Common myeloid progenitor, CD34-positive (primary cell): Measurements from ENCODE around the gene KRTAP10-6.
"Not testable (repeated sequence)": the region's sequence is repeated elsewhere in the genome, so short reads cannot be mapped to it uniquely, and the experiment has no call there.

Experiments
- CTCF ChIA-PET: fragments of 350-600 bp; sonication (Branson Sonifier 250); formaldehyde crosslinking; loops from one replicate; lab custom pipeline; 2021; ENCODE audit warnings: antibody characterized with exemption; lab: Charles Lee
- POLR2A ChIA-PET: fragments of 350-600 bp; sonication (Branson Sonifier 250); formaldehyde crosslinking; loops from one replicate; lab custom pipeline; 2021; ENCODE audit warnings: antibody characterized with exemption; lab: Charles Lee
- DNase-seq, 3 donors: peaks; one replicate each; pipeline versions ENCODE4 v3.0.0 to v3.0.0-alpha.2; 2013
- H3K27ac ChIP-seq, 2 experiments: 1 replicate in 1 of 2; 2 replicates in 1 of 2; pipeline ENCODE4 v1.7.0; 2013; ENCODE audit warnings: inconsistent platforms in 2 of 2, low read length in 2 of 2, mild to moderate bottlenecking in 2 of 2, low read depth in 1 of 2, moderate library complexity in 1 of 2; ENCODE audit not compliant: severe bottlenecking in 2 of 2, insufficient read depth in 1 of 2, poor library complexity in 1 of 2
- H3K27me3 ChIP-seq, 5 experiments: replicated peaks in 2 of 5; 1 replicate in 3 of 5; 2 replicates in 2 of 5; pipeline versions ENCODE4 v1.6.1 to v1.7.0; 2013; ENCODE audit warnings: low read length in 4 of 5, mild to moderate bottlenecking in 2 of 5, moderate library complexity in 2 of 5, inconsistent platforms in 1 of 5; ENCODE audit not compliant: insufficient read depth in 5 of 5, control insufficient read depth in 4 of 5
- H3K36me3 ChIP-seq, 4 experiments: 1 replicate in 2 of 4; 2 replicates in 2 of 4; pipeline versions ENCODE4 v1.6.1 to v1.7.0; 2013; ENCODE audit warnings: low read length in 3 of 4, control low read depth in 1 of 4, mild to moderate bottlenecking in 1 of 4; ENCODE audit not compliant: control insufficient read depth in 4 of 4, insufficient read depth in 4 of 4
- H3K4me1 ChIP-seq, 4 experiments: 1 replicate in 3 of 4; 2 replicates in 1 of 4; pipeline versions ENCODE4 v1.6.1 to v1.7.1; 2013; ENCODE audit warnings: low read length in 3 of 4, mild to moderate bottlenecking in 3 of 4, control low read depth in 1 of 4, inconsistent platforms in 1 of 4, moderate library complexity in 1 of 4; ENCODE audit not compliant: control insufficient read depth in 4 of 4, insufficient read depth in 4 of 4; ENCODE audit errors: control extremely low read depth in 1 of 4
- H3K4me3 ChIP-seq, 7 experiments: 1 replicate in 4 of 7; 2 replicates in 3 of 7; pipeline versions ENCODE4 v1.5.1 to v1.7.0; 2013; ENCODE audit warnings: mild to moderate bottlenecking in 7 of 7, low read length in 6 of 7, moderate library complexity in 6 of 7, inconsistent platforms in 2 of 7, low read depth in 2 of 7, control low read depth in 1 of 7; ENCODE audit not compliant: insufficient read depth in 4 of 7, control insufficient read depth in 1 of 7; ENCODE audit errors: extremely low read depth in 1 of 7
- H3K9me3 ChIP-seq, 5 experiments: 1 replicate in 4 of 5; 2 replicates in 1 of 5; pipeline versions ENCODE4 v1.6.1 to v1.7.1; 2013; ENCODE audit warnings: low read length in 4 of 5, mild to moderate bottlenecking in 2 of 5, inconsistent platforms in 1 of 5, low read depth in 1 of 5, moderate library complexity in 1 of 5; ENCODE audit not compliant: control insufficient read depth in 4 of 5, insufficient read depth in 2 of 5; ENCODE audit errors: control extremely low read depth in 1 of 5
- WGBS: methylation state at CpG from one replicate; pipeline ENCODE4 v1.1.5; 2013; ENCODE audit not compliant: insufficient coverage; 5-methylcytosine and 5-hydroxymethylcytosine counted together

The KRTAP10-6 gene

DNA sequence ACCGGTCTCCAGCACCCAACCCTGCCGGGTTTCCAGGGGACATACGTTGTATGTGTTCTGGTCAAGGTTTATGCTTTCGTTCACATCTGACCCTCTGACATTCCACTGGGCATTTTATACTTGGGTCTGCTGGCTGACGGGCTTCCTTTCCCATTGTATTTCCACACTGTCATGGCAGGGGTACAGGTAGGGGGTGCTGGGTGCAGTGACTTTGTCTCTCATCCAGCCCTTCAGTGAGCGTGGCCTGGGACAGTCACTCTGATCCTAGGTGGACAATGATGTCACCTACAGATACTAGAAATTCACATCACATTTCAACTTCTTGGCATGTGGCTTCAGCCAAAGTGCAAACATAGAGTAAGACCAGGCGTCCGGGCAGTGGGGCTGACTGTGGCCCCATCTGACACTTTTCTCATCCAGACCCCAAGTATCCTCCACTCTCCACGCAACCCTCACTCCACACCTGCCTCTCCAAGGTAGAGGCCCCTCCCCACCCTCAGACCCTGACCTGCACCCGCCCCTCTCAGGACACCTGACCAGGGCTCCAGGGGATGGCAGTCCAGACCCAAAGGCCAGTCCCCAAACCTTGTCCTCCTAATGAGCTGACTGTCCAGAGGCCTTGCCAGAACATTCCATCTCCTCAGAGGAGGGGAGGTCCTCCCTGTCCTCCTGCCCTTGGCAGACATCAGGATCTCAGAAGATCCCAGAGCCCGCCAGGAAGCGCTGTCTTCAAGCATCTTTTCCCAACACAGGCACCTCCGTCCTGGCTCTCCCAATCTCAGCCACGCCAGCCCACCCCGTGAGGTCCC, 44.1 kb upstream of the KRTAP10-6 start:
- peaks cover 4 to 27% (median 14%) of the 10 kb centered on the region in 5 experiments for H3K9me3 ChIP-seq
- POLR2A ChIA-PET = no interaction called here
- DNase-seq = no peak
- H3K27me3 ChIP-seq = peaks cover 0 to 6% (median 2%) of the 10 kb centered on the region in 5 experiments
- no peak overlapping the region for H3K4me3 ChIP-seq
- H3K36me3 ChIP-seq = no peaks in the 10 kb centered on the region
- no peaks in the 10 kb centered on the region for H3K4me1 ChIP-seq
- CTCF ChIA-PET = no interaction called here
- 94% methylated on average over 15 of the region's 15 CpGs for WGBS
- H3K27ac ChIP-seq = no peak overlapping the region

DNA sequence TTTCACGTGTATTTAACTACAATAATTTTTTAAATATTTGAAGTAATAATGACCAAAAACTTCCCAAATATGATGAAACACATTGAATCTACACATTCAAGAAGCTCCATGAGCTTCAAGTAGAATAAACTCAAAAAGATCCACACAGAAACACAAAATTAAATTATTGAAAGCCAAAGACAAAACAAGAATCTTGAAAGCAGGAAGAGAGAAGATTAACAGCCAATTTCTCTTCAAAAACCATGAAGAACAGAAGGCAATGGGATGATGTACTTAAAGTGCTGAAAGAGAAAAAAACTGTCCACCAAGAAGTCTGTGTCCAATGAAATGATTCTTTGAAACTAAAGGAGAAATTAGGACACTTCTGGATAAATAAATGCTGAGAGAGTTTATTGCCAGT, 39.8 kb upstream of the KRTAP10-6 start:
- POLR2A ChIA-PET = no interaction called here
- WGBS = no CpG with 5 or more reads among the region's 1 CpG
- no peak for DNase-seq
- peaks cover 0 to 6% (median 0%) of the 10 kb centered on the region in 5 experiments for H3K27me3 ChIP-seq
- no peak overlapping the region for H3K27ac ChIP-seq
- no peak overlapping the region for H3K4me3 ChIP-seq
- H3K9me3 ChIP-seq = peaks cover 4 to 27% (median 14%) of the 10 kb centered on the region in 5 experiments
- CTCF ChIA-PET = no interaction called here
- no peaks in the 10 kb centered on the region for H3K4me1 ChIP-seq
- no peaks in the 10 kb centered on the region for H3K36me3 ChIP-seq

DNA sequence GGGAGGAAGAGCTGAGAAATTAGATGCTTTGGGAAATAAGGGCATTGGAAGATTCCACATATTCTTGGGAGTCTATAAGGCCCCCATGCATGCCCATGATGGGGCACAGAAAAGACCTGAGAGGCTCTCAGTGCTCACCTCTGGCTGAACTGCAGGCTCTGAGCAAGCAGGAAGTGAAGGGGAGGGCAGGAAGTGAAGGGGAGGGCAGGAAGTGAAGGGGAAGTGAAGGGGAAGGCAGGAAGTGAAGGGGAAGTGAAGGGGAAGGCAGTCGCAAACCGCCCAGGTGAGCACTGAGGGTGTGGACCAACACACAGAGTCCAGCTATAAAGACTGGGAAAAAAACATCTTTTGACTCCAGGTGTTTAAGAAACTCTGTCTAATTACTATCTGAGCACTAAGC, 38.1 kb upstream of the KRTAP10-6 start:
- peaks cover 3 to 29% (median 19%) of the 10 kb centered on the region in 5 experiments for H3K9me3 ChIP-seq
- POLR2A ChIA-PET = no interaction called here
- no peaks in the 10 kb centered on the region for H3K4me1 ChIP-seq
- H3K36me3 ChIP-seq = no peaks in the 10 kb centered on the region
- no peak overlapping the region for H3K27ac ChIP-seq
- no peak for DNase-seq
- no peak overlapping the region for H3K4me3 ChIP-seq
- WGBS = no CpG with 5 or more reads among the region's 2 CpGs
- H3K27me3 ChIP-seq = peaks cover 0 to 8% (median 0%) of the 10 kb centered on the region in 5 experiments
- CTCF ChIA-PET = no interaction called here

DNA sequence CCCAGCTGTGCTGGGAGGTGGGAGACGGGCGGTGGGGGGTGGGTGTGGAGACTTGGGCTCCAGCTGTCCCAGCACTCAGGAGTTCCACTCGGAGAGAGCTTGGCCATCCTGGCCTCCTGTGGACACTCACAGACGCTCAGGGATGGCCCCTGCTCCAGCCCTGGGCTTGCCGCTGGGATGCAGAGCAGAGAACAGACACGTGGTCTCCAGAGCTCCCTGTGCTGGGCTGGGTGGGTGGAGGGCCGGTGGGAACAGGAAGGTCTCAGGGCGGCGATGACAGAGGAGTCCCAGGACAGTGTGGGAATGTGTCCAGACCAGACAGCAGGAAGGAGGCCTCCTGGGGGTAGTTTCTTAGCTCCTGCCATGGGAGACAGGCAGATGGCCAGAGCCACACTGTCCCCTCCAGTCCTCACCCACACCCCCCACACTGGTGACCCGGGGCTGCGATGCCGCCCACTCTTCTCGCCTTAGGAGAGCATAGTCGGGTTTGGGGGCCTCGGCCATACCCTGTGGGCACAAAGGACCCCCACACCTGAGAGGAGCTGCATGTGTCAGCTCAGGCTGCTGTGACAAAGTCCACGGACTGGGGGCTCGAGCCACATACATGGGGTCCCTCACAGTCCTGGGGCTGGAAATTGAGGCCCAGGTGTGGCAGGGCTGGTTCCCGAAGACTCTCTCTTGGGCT, 36.5 kb upstream of the KRTAP10-6 start:
- no peaks in the 10 kb centered on the region for H3K4me1 ChIP-seq
- H3K9me3 ChIP-seq = peaks cover 4 to 40% (median 25%) of the 10 kb centered on the region in 5 experiments
- POLR2A ChIA-PET = no interaction called here
- H3K27me3 ChIP-seq = peaks cover 0 to 8% (median 0%) of the 10 kb centered on the region in 5 experiments
- H3K4me3 ChIP-seq = no peak overlapping the region
- WGBS = 88% methylated on average over 15 of the region's 18 CpGs
- H3K27ac ChIP-seq = no peak overlapping the region
- CTCF ChIA-PET = no interaction called here
- no peak for DNase-seq
- no peaks in the 10 kb centered on the region for H3K36me3 ChIP-seq

DNA sequence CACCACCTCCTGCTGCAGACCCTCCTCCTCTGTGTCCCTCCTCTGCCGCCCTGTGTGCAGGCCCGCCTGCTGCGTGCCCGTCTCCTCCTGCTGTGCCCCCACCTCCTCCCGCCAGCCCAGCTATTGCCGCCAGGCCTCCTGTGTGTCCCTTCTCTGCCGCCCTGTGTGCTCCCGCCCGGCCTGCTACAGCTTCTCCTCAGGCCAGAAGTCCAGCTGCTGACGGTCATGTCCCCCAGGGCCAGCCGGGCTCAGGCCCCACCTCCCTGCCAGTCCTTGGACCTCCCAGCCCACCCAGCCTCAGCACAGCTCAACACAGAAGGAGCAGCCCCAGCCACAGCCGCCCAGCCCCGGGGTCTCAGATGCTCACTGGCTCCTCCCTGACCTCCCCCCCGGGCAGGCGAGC, 35.5 kb upstream of the KRTAP10-6 start:
- CTCF ChIA-PET, H3K36me3 ChIP-seq, H3K4me3 ChIP-seq, H3K27ac ChIP-seq, H3K4me1 ChIP-seq, POLR2A ChIA-PET, DNase-seq, H3K27me3 ChIP-seq: not testable (repeated sequence)
- 74% methylated on average over 5 of the region's 15 CpGs for WGBS
- peaks cover 6 to 50% (median 28%) of the 10 kb centered on the region in 5 experiments for H3K9me3 ChIP-seq

DNA sequence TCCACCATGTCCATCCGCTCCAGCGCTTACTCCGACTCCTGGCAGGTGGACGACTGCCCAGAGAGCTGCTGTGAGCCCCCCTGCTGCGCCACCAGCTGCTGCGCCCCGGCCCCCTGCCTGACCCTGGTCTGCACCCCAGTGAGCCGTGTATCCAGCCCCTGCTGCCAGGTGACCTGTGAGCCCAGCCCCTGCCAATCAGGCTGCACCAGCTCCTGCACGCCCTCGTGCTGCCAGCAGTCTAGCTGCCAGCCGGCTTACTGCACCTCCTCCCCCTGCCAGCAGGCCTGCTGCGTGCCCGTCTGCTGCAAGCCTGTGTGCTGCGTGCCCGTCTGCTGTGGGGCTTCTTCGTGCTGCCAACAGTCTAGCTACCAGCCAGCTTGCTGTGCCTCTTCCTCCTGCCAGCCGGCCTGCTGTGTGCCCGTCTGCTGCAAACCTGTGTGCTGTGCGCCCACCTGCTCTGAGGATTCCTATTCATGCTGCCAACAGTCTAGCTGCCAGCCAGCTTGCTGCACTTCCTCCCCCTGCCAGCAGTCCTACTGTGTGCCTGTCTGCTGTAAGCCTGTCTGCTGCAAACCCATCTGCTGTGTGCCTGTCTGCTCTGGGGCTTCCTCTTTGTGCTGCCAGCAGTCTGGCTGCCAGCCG, 35.0 kb upstream of the KRTAP10-6 start:
- H3K4me3 ChIP-seq, DNase-seq, CTCF ChIA-PET, H3K4me1 ChIP-seq, H3K36me3 ChIP-seq, POLR2A ChIA-PET, H3K27ac ChIP-seq, H3K27me3 ChIP-seq: not testable (repeated sequence)
- peaks cover 6 to 50% (median 30%) of the 10 kb centered on the region in 5 experiments for H3K9me3 ChIP-seq
- WGBS = 86% methylated on average over 11 of the region's 20 CpGs
